Urinary bladder (tissue), 2 donors: ENCODE data around the gene MAPRE2. TPM values are rescaled to one million over a fixed set of nuclear protein-coding genes. Genes with fewer than 3 reads are reported as not detected.

ENCODE experiments used
- polyA plus RNA-seq: library from polyadenylated mRNA; stranded (reverse); fragments of 200-250 nt; gene quantifications from one replicate; pipeline ENCODE4 v1.2.3, GENCODE V29; 2013
- small RNA-seq: library from RNA; depleted of rRNA; stranded (forward); fragments of <200 nt; gene quantifications from one replicate; pipeline ENCODE3, GENCODE V24; 2014
- total RNA-seq: library from RNA; depleted of rRNA; stranded (reverse); fragments of >200 nt; gene quantifications from one replicate; pipeline ENCODE4 v1.2.3, GENCODE V29; 2014
- donor health status: healthy.

Gene MAPRE2
- total and polyA plus RNA-seq, 2 donors = 21.7 to 42.0 TPM

Small RNA genes lying within 50 kb of the gene (small RNA-seq; reads per million reads assigned to genes)
- not detected for gene AC015967.2

Other genes starting within 250 kb of the MAPRE2 start
- gene ZNF397, start 199.6 kb downstream of the MAPRE2 start, total RNA-seq = 39.7 TPM
- gene ZNF397, start 199.6 kb downstream of the MAPRE2 start, polyA plus RNA-seq = 16.7 TPM
- gene ZSCAN30, start 248.8 kb downstream of the MAPRE2 start, total RNA-seq = 23.2 TPM
- gene ZSCAN30, start 248.8 kb downstream of the MAPRE2 start, polyA plus RNA-seq = 9.1 TPM